Pulmonary artery endothelial cell (primary cell): ENCODE results near the gene GYG2. TPM values are rescaled to one million over a fixed set of nuclear protein-coding genes. Genes with fewer than 3 reads are reported as not detected.
"Not testable (repeated sequence)": the region's sequence is repeated elsewhere in the genome, so short reads cannot be mapped to it uniquely, and the experiment has no call there.

ENCODE experiments used
- DNase-seq: peaks from one replicate; pipeline ENCODE4 v3.0.0-alpha.2; 2011; ENCODE audit warnings: low read depth, low spot score
- total RNA-seq: library from RNA; depleted of rRNA; stranded (reverse); fragments of >200 nt; gene quantifications from 2 replicates; pipeline ENCODE4 v1.2.3, GENCODE V29; 2014

GYG2 gene
- total RNA-seq, 1 donor from 2014 or later: 0.07 TPM

GRCh38 chrX:2901367-2902036 is 72.8 kb downstream of the GYG2 start:
- DNase-seq: no peak

DNA sequence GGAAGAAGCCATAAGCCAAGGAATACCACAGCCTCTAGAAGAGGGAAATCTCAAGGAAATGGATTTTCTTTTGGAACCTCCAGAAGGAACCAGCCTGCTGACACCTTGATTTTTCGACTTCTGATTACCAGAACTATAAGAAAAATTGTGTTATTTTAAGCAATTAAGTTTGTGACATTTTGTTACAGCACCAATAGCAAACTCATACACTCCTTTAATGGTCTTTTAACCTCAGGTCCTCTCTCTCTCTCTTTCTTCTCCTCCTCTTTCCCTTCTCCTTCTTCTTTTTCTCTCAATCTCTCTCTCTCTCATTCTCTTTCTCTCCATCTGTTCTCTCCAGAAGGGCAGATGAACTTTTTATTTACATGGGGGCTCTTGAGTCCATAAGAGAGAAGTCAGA is 74.1 kb downstream of the GYG2 start:
- no peak for DNase-seq

DNA sequence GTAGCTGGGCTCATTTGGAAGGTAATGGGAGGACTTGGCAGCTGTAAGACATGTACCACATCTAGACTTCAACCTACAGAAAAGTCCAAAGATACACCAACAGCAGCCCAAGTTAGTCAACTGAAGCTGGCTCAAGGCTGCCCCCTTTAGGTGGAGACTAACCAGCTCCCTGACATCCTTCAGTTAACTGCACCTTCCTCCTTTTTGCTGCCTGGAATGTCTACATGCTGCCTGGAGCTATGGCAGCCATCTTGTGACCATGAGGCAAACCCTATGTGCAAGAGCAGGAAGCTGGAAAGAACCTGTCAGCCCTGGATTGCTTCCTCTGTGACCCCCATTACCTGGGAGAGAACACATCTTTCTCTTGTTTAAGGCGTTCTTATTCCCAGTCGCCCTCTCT is 74.6 kb downstream of the GYG2 start:
- no peak for DNase-seq

GRCh38 chrX:2907295-2907694 is 78.6 kb downstream of the GYG2 start:
- DNase-seq: no peak

DNA sequence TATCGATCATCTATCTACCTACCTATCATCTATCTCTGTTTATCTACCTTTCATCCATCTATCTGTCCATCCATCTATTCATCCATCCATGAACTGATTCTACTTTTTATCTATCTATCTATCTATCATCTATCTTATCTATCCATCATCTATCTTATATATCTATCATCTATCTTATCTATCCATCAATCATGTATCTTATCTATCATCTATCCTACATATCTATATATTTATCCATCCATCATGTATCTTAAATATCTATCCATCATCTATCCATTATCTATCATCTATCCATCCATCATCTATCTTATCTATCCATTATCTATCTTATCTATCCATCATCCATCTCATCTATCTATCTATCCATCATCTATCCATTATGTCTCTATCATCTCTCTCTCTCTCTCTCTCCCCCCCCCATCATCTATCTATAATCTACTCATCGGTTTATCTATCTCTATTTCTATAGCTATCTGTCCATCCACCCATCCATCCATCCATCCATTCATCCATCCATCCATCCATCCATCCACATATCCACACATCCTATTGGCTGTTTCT is 79.5 kb downstream of the GYG2 start:
- no peak for DNase-seq

DNA sequence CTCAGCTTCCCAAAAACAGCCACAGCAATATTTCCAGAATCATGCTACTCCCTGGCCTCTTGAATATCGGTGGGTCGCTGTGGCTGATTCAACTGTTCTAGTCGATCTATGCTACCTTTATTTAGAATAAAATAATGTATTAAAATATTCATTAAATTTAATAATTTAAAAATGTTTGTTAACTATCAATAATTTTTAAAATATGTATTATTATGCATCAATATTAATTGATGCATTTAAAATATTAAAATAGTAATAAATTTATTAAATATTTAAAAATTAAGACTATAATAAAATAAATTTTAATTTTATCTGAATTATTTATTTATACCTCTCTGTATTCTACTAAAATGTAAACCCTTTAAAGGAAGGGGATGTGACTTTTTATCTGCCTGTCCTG is 81.4 kb downstream of the GYG2 start:
- no peak for DNase-seq

DNA sequence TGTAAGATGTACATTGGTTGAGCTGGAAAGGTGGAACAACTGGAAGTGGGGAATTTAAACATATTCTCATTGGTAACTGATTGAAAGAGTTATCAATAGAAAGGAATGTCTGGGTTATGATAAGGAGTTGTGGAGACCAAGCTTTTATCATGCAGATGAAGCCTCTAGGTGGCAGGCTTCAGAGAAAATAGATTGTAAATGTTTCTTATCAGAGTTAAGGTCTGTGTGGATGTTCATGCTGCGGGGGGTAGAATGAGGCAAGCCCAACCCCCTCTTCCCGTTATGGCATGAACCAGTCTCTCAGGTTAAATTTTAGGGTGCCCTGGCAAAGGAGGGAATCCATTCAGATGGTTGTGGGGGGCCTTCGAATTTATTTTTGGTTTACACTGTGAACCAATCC is 84.4 kb downstream of the GYG2 start:
- DNase-seq: no peak

DNA sequence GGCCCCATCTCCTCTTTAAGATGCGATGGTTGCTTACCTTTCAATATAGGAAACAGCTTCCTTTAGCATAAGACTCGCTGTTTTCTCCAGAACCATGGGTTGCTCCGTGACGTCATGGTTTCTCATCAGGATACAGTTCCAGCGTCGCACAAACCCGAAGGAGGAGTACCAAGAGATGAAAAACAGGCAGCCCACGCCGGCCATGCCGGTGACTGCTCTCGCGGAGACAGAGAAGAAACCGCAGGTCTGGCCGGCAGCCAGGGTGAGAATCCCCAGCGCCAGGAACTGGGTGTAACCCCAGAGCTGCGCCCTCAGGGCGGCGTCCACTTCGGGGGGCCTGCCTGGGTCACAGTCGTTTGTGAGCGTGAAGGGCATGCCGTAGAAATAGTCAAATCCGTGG is 89.0 kb downstream of the GYG2 start:
- no peak for DNase-seq

GRCh38 chrX:2921193-2921592 is 92.5 kb downstream of the GYG2 start:
- no peak for DNase-seq

DNA sequence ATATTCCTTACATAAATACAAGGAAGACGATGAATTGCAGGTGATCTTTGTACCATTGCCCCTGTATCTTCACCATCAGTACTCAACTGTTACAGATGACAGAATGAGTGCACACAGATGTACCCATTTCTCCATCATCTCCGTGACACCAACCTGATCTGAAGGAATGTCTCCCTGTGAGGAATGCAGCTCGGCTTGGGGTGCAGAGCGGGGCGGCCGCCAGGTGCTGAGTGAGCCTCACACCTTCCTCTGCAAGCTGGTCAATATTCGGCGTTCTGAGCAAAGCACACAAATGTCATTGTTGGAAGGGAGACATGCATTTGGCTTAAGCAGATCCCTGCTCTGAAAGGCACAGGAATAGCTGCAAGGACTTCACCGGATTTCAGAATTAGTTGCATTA is 93.0 kb downstream of the GYG2 start:
- no peak for DNase-seq

DNA sequence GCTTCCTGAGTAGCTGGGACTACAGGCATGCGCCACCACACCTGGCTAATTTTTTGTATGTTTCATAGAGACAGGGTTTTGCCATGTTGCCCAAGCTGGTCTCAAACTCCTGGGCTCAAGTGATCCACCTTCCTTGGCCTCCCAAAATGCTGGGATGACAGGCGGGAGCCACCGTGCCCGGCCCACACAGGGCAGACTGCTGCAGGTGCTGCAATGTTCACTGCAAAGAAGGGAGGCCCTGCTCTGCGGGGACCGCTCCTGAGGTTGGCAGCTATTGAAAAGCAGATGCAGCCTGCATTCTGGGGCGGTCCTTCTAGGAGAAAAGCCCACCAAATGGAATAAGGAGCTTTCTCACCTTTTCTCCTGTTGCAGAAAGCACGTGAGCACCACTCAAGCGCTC is 95.4 kb downstream of the GYG2 start:
- DNase-seq: no peak

GRCh38 chrX:2926255-2926654 is 97.5 kb downstream of the GYG2 start:
- not testable (repeated sequence) for DNase-seq

GRCh38 chrX:2926664-2927275 is 98.0 kb downstream of the GYG2 start:
- no peak for DNase-seq

- peak; percentile 39 for DNase-seq
Observed at GRCh38 chrX:2928191-2928582, 99.5 kb downstream of the GYG2 start.

DNA sequence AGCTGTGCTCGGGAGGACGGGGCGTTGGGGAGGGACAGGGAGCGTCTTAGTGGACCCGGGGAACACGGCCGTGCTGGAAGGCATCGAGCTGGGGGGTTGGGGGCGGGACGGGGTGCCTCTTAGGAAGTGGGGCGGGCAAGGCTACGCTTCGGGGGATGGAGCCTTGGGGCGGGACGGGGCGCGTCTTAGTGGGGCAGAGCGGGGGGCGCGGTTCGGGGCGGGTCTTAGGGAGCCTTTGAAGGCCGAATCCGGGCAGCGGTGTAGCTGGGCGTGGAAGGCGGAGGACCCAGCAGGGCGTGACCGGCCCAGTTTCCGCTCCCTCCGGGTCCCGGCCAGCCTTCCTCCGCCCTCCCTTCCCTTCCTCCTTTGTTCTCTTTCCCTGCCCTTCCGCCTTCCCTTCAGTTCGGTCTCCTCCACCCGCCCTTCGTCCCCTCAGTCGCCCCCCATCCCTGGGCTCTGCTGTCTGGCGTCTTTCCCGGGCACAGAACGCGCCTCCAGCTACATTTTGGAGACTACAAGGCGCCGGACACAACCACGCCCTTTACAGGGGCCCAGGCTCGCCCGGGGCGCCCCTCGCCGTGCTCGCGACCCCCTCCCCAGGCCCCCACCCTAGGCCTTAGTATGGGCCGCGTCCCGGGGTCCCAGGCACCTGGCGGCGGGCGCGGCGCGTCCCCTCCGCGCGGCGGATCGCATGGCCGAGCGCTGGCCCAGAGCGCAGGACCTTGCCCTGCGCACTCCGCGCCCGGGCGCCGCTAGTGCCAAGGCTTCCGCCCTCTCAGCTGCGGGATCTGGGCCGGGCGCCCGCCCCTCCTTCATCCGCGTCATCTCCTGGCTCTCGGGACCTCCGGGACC is 100.1 kb downstream of the GYG2 start, which contains the start of gene ARSD:
ARSD (minus strand) TSS at position 757 of the 852 bp plus-strand sequence; CDS start at position 693, 64 bp downstream.
- peak; percentile 84 for DNase-seq

DNA sequence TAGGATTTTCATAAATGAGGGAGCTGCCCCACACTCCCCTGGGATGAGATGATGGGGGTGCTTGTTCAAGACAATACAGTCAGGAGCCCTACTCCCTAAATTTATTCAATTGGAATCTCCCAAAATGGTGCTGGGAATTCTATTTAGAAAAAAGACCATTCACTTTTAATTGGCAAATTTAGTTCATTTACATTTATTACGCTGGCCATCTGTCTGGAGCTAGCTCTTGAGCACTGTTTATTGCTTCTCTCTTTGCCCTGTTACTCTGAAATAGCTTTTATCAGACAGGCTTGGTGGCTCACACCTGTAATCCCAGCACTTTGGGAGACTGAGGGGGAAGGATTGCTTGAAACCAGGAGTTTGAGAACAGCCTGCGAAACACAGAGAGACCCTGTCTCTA is 102.4 kb downstream of the GYG2 start:
- DNase-seq: no peak

DNA sequence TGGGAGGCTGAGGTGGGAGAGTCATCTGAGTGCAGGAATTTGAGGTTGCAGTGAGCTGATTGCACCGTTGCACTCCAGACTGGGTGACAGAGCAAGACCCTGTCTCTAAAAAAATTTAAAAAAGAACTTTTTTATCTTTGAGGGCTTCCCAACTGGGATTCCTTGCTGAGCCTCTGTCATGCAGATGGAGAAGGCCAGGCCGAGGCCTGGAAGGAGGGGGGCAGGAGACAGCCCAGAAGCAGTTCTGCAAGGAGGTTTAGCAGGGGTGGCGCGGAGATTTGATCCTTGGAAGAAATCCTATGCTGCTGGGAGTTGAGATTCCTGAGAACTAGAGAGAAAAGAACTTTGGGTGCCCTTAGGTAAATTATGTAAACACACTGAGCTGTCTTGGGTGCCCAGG is 102.9 kb downstream of the GYG2 start:
- no peak for DNase-seq

Other genes starting within 250 kb of the GYG2 start
- gene CD99, start 137.6 kb upstream of the GYG2 start, total RNA-seq: 214 and 224 TPM in 2 replicates
- gene XG, start 76.9 kb upstream of the GYG2 start, total RNA-seq: 0.60 and 1.5 TPM in 2 replicates
- gene ARSD, start 100.4 kb downstream of the GYG2 start, total RNA-seq: 18.3 and 19.1 TPM in 2 replicates
- gene ARSH, start 177.6 kb downstream of the GYG2 start, total RNA-seq: not detected in 2 replicates
- gene ARSF, start 212.5 kb downstream of the GYG2 start, total RNA-seq: not detected in 2 replicates